Measurements from ENCODE around the gene CDK3. TPM values are rescaled to one million over a fixed set of nuclear protein-coding genes. Genes with fewer than 3 reads are reported as not detected.
"Not testable (repeated sequence)": the region's sequence is repeated elsewhere in the genome, so short reads cannot be mapped to it uniquely, and the experiment has no call there.

Gene CDK3
- total RNA-seq, 4 donors from 2014 or later, result 0.65 to 2.2 (median 1.2) TPM; not detected in 1

GRCh38 chr17:75965468-75965867, 35.2 kb upstream of the CDK3 start:
- 97% methylated on average over 6 of the region's 6 CpGs for WGBS
- Histone ChIP-seq H3K9me3 (no peaks in the 10 kb centered on the region), H3K36me3 (peaks cover 0 to 23% (median under 1%) of the 10 kb centered on the region in 4 donors), H3K27ac (replicated peaks in 1 of 4) (no peak overlapping the region), H3K27me3 (no peaks in the 10 kb centered on the region), H3K4me3 (no peak overlapping the region), H3K4me1 (peaks cover 0 to 13% (median 3%) of the 10 kb centered on the region in 4 donors)
- intact Hi-C loops (cut with DNase I), result no loop called here
- DNase-seq (ENCODE audit: extremely low spot score), result no peak
- TF ChIP-seq POLR2A (IDR thresholded peaks at IDR 0.05; ENCODE audit: low read depth) (no peak), POLR2AphosphoS5 (IDR thresholded peaks at IDR 0.05) (no peak), EP300 (IDR thresholded peaks at IDR 0.05) (no peak), CTCF (IDR thresholded peaks at IDR 0.05) (no peak)

- WGBS, result 93% methylated on average over 10 of the region's 10 CpGs
- H3K36me3 ChIP-seq, result peaks cover 0 to 49% (median 13%) of the 10 kb centered on the region in 4 donors
Observed at GRCh38 chr17:75969044-75969443, 31.6 kb upstream of the CDK3 start.

GRCh38 chr17:75970011-75970523, 30.6 kb upstream of the CDK3 start:
- Histone ChIP-seq H3K4me1 (peaks cover 0 to 10% (median 2%) of the 10 kb centered on the region in 4 donors), H3K27ac (replicated peaks in 1 of 4) (no peak overlapping the region), H3K4me3 (no peak overlapping the region), H3K27me3 (no peaks in the 10 kb centered on the region), H3K36me3 (peaks cover 0 to 52% (median 13%) of the 10 kb centered on the region in 4 donors), H3K9me3 (no peaks in the 10 kb centered on the region)
- 57% methylated on average over 4 of the region's 4 CpGs for WGBS
- no peak for DNase-seq (ENCODE audit: extremely low spot score)
- no peak for TF ChIP-seq EP300 (IDR thresholded peaks at IDR 0.05)
- no peak for TF ChIP-seq POLR2AphosphoS5 (IDR thresholded peaks at IDR 0.05)
- no peak for TF ChIP-seq POLR2A (IDR thresholded peaks at IDR 0.05; ENCODE audit: low read depth)
- TF ChIP-seq CTCF (IDR thresholded peaks at IDR 0.05), result no peak
- intact Hi-C loops (cut with DNase I), result no loop called here

More at GRCh38 chr17:75969044-75969443, 31.6 kb upstream of the CDK3 start:
- intact Hi-C loops (cut with DNase I); H3K27ac ChIP-seq (replicated peaks in 1 of 4); DNase-seq (ENCODE audit: extremely low spot score); H3K4me3 ChIP-seq; H3K27me3 ChIP-seq; H3K4me1 ChIP-seq; H3K9me3 ChIP-seq: not testable (repeated sequence)

GRCh38 chr17:75970626-75971025, 30.0 kb upstream of the CDK3 start:
- Histone ChIP-seq H3K27ac (replicated peaks in 1 of 4) (no peak overlapping the region), H3K27me3 (no peaks in the 10 kb centered on the region), H3K9me3 (no peaks in the 10 kb centered on the region), H3K36me3 (peaks cover 0 to 55% (median 13%) of the 10 kb centered on the region in 4 donors), H3K4me3 (no peak overlapping the region), H3K4me1 (peaks cover 4 to 12% (median 8%) of the 10 kb centered on the region in 4 donors)
- 85% methylated on average over 7 of the region's 7 CpGs for WGBS
- TF ChIP-seq POLR2A (IDR thresholded peaks at IDR 0.05; ENCODE audit: low read depth) (no peak), EP300 (IDR thresholded peaks at IDR 0.05) (no peak), CTCF (IDR thresholded peaks at IDR 0.05) (no peak), POLR2AphosphoS5 (IDR thresholded peaks at IDR 0.05) (no peak)
- intact Hi-C loops (cut with DNase I), result no loop called here
- DNase-seq (ENCODE audit: extremely low spot score), result no peak

GRCh38 chr17:75975187-75975586, 25.5 kb upstream of the CDK3 start:
- Histone ChIP-seq H3K4me1 (peaks cover 32 to 40% (median 38%) of the 10 kb centered on the region in 4 donors), H3K36me3 (peaks cover 0 to 43% (median 13%) of the 10 kb centered on the region in 4 donors)
- not testable (repeated sequence) for H3K27me3 ChIP-seq; H3K27ac ChIP-seq (replicated peaks in 1 of 4); H3K4me3 ChIP-seq; H3K9me3 ChIP-seq; DNase-seq (ENCODE audit: extremely low spot score)
- 95% methylated on average over 6 of the region's 6 CpGs for WGBS
- intact Hi-C loops (cut with DNase I), result loop anchor here (5.0 kb wide), 1 partner anchor 68 kb away; no protein-coding TSS in a partner anchor

GRCh38 chr17:75975757-75976174, 24.9 kb upstream of the CDK3 start:
- no peak for DNase-seq (ENCODE audit: extremely low spot score)
- Histone ChIP-seq H3K36me3 (peaks cover 0 to 37% (median 13%) of the 10 kb centered on the region in 4 donors), H3K9me3 (no peaks in the 10 kb centered on the region), H3K4me1 (peaks cover 38 to 46% (median 43%) of the 10 kb centered on the region in 4 donors), H3K27me3 (no peaks in the 10 kb centered on the region), H3K4me3 (no peak overlapping the region), H3K27ac (replicated peaks in 1 of 4) (peak overlapping the region in 1 of 4 donors; percentile 5)
- intact Hi-C loops (cut with DNase I), result loop anchor here (5.0 kb wide), 1 partner anchor 68 kb away; no protein-coding TSS in a partner anchor
- WGBS, result 84% methylated on average over 5 of the region's 5 CpGs
- TF ChIP-seq CTCF (IDR thresholded peaks at IDR 0.05) (no peak), POLR2AphosphoS5 (IDR thresholded peaks at IDR 0.05) (no peak), POLR2A (IDR thresholded peaks at IDR 0.05; ENCODE audit: low read depth) (no peak), EP300 (IDR thresholded peaks at IDR 0.05) (no peak)
